Measurements from ENCODE around the gene PAGE2B.
"Not testable (repeated sequence)": the region's sequence is repeated elsewhere in the genome, so short reads cannot be mapped to it uniquely, and the experiment has no call there.

PAGE2B gene

GRCh38 chrX:55109306-55109705 lies 34.5 kb downstream of the PAGE2B start:
- DNase-seq (ENCODE audit: low read depth): no peak

- DNase-seq (ENCODE audit: low read depth): no peak
Observed at GRCh38 chrX:55111578-55112254, 36.9 kb downstream of the PAGE2B start.

GRCh38 chrX:55116589-55116988 lies 41.8 kb downstream of the PAGE2B start:
- not testable (repeated sequence) for DNase-seq (ENCODE audit: low read depth)

- DNase-seq (ENCODE audit: low read depth): no peak
Observed at GRCh38 chrX:55118574-55118973, 43.7 kb downstream of the PAGE2B start.

GRCh38 chrX:55119271-55119670 lies 44.4 kb downstream of the PAGE2B start:
- no peak for DNase-seq (ENCODE audit: low read depth)

GRCh38 chrX:55119712-55120111 lies 44.9 kb downstream of the PAGE2B start:
- DNase-seq (ENCODE audit: low read depth): no peak

GRCh38 chrX:55120761-55121358 lies 46.0 kb downstream of the PAGE2B start:
- no peak for DNase-seq (ENCODE audit: low read depth)

- DNase-seq (ENCODE audit: low read depth): no peak
Observed at GRCh38 chrX:55123900-55124299, 49.1 kb downstream of the PAGE2B start.

- no peak for DNase-seq (ENCODE audit: low read depth)
Observed at GRCh38 chrX:55127692-55128091, 52.9 kb downstream of the PAGE2B start.

All from activated gamma-delta T cell treated with anti-CD3 and anti-CD28 coated beads, Interleukin-2, amount 50 U/mL, for 16 hours (primary cell).